GM13976 (cell line): ENCODE results near the gene PTPN1.

ENCODE experiments used
- DNase-seq: peaks from one replicate; pipeline ENCODE4 v3.0.0; 2012; ENCODE audit warnings: low spot score
- CTCF ChIP-seq: IDR thresholded peaks from 2 replicates; pipeline ENCODE4 v1.5.1; 2012; ENCODE audit warnings: borderline replicate concordance, mild to moderate bottlenecking; ENCODE audit not compliant: insufficient read depth; ENCODE audit errors: extremely low read depth, missing control alignments, control extremely low read depth
- in situ Hi-C: fragments of 300-500 bp; cut with MboI; formaldehyde crosslinking; loops from one replicate; pipeline ENCODE4 v1.12.0; 2022; ENCODE audit warnings: low sequenced_read_pairs, mixed read lengths, inconsistent platforms; ENCODE audit not compliant: unreplicated experiment

Gene PTPN1

GRCh38 chr20:50601511-50602431, 91.6 kb downstream of the PTPN1 start:
- in situ Hi-C loops: no loop called here
- no peak for TF ChIP-seq CTCF
- DNase-seq: no peak

- no peak for DNase-seq
- TF ChIP-seq CTCF: no peak
- in situ Hi-C loops: no loop called here
These were observed 92.4 kb downstream of the PTPN1 start for GRCh38 chr20:50602432-50603088.

- no peak for TF ChIP-seq CTCF
- DNase-seq: no peak
- in situ Hi-C loops: no loop called here
These were observed 94.3 kb downstream of the PTPN1 start for GRCh38 chr20:50604451-50604850.

- no peak for DNase-seq
- no peak for TF ChIP-seq CTCF
- in situ Hi-C loops: no loop called here
These were observed 95.0 kb downstream of the PTPN1 start for GRCh38 chr20:50605136-50605535.

- TF ChIP-seq CTCF: no peak
- in situ Hi-C loops: no loop called here
- no peak for DNase-seq
These were observed 97.3 kb downstream of the PTPN1 start for GRCh38 chr20:50607436-50607835.

GRCh38 chr20:50607850-50608749, 97.9 kb downstream of the PTPN1 start:
- no peak for DNase-seq
- TF ChIP-seq CTCF: no peak
- in situ Hi-C loops: no loop called here
